GM10847 (cell line): ENCODE data around the gene SLC15A3.

Experiments
- POLR2A ChIP-seq: IDR thresholded peaks from 2 replicates; pipeline ENCODE4 v1.6.1; 2011; ENCODE audit not compliant: insufficient read length; ENCODE audit errors: extremely low read depth

The SLC15A3 gene

GRCh38 chr11:60928563-60929001, 23.4 kb downstream of the SLC15A3 start:
- no peak for TF ChIP-seq POLR2A

GRCh38 chr11:60927600-60927999, 24.4 kb downstream of the SLC15A3 start:
- TF ChIP-seq POLR2A = no peak

GRCh38 chr11:60927061-60927592, 24.8 kb downstream of the SLC15A3 start:
- TF ChIP-seq POLR2A = no peak

- TF ChIP-seq POLR2A = no peak
These were observed 25.5 kb downstream of the SLC15A3 start for GRCh38 chr11:60926500-60926899.

DNA sequence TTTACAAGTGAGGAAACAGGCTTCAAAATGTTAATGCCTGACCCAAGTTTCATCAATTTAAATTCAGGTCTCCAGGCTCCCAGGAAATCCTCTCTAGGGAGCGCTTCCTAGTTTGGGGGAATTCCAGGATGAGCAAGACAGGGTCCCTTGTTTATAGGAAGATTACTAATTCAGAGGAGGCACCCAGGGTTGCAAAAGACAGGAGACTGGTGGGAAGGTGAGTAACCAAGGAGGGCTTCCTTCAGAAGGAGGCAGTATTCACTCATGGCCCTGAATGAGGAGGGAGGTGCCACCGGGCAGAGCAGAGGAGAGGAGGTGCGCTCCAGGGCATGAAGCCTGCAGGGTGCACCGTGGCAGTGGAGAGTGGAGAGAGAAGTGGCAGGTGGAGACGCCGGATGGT, 26.1 kb downstream of the SLC15A3 start:
- no peak for TF ChIP-seq POLR2A

DNA sequence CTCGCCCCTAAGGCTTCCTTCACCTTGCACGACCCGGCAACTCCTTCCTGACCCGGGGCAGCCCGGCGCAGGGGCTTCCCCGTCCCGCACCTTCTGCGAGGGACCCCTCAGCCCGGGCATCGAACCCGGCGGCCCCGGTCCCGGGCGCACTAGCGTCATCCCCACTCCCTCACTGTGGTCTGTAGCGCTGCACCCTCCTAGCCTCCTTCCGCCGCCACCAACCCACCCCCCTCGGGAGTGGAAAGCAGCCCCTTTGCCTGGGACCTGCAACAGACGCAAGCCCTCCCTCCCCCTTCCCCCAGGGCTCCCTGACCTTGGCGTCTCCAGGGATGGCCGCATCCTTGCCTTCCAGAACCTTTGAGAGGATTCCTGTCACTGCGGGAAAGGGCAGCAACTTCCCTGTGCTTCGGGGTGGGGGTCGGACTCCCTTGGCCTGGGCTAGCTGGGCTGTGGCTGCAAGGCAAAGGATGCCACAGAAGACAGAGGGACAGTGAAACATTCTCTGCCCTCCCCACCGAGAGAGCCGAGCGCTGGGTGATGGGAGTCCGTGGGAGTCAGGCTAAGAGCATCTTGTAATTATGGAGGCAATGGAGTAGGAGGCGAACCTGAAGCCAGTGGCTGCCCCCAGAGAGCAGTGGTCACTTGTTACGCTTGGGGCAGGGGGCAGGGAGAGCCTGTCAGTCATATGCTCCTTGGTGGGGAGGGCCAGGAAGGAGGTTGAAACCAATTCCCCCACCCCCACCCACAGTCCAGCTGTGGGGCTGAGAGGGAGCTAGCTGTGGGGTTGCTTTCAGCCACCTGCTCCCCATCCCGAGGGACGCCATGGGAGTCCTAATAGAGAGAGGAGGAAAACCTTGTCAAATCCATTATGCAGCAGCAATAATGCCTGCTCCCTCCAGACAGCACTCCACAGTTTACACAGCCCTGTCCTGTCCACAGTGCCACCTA, 26.8 kb downstream of the SLC15A3 start:
- no peak for TF ChIP-seq POLR2A

DNA sequence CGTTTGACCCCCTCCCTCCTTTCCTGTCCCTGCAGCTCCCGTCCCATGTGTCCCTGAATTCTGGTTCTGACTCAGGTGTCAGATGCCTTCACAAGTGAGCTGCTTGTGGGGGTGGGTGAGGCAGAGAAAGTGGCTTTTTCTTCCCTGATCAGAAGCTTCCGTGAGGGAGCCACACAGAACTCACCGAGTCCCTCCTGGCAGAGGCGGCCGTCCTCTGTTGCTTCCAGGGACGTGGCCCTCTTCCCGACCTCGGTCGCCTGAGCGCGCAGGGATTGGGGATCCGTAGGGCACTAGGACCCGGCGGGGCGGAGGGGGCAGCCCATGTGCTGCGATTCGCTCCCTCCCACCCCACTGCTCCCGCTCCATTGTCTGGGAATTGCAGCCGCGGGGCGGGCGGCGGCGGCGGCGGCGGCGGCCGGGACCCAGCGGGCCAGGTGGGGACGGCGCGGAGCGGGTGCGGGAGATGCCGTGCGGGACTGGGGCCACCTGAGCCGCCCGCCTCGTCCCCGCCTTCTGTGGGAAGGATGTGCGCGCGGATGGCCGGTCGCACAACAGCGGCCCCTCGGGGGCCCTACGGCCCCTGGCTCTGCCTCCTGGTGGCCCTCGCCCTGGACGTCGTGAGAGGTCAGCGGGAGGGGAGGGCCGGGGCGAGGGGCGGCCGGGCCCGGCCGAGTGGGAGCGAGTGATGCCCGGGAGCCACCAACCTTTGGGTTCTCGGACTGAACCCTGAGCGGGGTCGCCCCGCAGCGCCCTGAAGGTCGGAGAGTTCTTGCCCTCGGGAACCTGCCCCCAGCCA, 27.7 kb downstream of the SLC15A3 start, which contains the start of gene TMEM132A:
TMEM132A (plus strand) TSS at position 351 of the 796 bp plus-strand sequence; CDS start at position 525, 174 bp downstream.
- no peak for TF ChIP-seq POLR2A

GRCh38 chr11:60923800-60924109, 28.2 kb downstream of the SLC15A3 start:
- TF ChIP-seq POLR2A = no peak

- no peak for TF ChIP-seq POLR2A
These were observed 28.6 kb downstream of the SLC15A3 start for GRCh38 chr11:60923326-60923725.

DNA sequence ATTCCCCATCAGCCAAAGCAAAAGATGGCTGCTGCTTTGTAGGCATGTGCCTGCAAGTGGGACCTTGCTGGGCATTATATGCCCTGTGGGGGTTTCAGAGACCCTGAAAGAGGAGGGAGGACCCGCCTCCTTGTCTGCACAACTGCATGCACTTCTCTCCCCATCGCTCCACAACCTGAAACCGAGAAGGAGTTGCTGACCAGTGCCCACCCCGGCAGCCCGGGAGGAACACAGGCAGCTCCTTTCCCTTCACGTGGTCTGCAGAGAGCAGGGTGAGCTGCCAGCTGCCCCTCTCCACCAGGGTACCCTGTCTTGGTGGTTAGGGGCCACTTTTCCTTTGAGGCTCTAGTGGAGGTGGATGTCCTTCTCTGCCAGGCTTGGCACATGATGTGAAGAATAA, 29.1 kb downstream of the SLC15A3 start:
- no peak for TF ChIP-seq POLR2A

- TF ChIP-seq POLR2A = no peak
These were observed 30.1 kb downstream of the SLC15A3 start for GRCh38 chr11:60921777-60922335.

GRCh38 chr11:60921259-60921658, 30.7 kb downstream of the SLC15A3 start:
- no peak for TF ChIP-seq POLR2A

GRCh38 chr11:60919956-60920355, 32.0 kb downstream of the SLC15A3 start:
- TF ChIP-seq POLR2A = no peak

DNA sequence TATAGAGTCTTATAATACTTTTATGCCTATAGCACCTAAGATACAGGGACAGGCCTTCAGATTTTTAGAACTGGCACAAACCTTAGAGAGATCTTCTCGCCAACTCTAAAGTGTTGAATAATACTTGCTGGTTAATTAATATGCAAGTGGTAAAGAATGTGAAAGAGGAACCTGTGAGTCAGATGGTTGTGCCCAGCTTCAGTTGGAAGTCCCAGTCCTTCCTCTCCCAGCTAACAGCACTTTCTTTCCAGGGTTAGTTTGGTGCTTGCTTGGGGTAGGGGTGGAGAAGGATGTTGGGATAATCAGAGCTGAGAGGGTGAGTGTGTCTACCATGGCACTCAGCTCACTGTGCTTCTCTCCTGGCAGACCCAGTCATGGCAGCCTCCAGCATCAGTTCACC, 32.7 kb downstream of the SLC15A3 start:
- TF ChIP-seq POLR2A = no peak

DNA sequence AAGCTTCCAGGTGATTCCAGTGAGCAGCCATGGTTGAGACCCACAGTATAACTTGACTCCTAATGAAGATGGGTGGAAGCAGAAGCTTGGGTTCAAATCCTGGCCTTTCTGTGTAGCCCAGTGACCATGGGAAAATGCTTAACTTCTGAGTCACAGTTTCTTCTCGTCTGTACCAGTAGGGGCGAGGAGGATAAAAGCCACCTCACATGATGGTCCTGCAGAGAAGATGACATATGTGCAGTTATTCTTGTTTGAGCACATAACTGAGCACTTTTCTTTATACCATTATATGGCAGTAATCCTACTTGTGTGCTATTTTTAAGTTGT, 33.1 kb downstream of the SLC15A3 start:
- TF ChIP-seq POLR2A = no peak
